Hepatocyte (in vitro differentiated cells): Measurements from ENCODE around the gene APAF1. TPM values are rescaled to one million over a fixed set of nuclear protein-coding genes. Genes with fewer than 3 reads are reported as not detected.

ENCODE experiments used
- DNase-seq: peaks from one replicate; pipeline ENCODE4 v3.0.0-alpha.2; 2016; ENCODE audit warnings: low spot score
- H2AFZ ChIP-seq: fragments of 200-600 bp; sonication (generic); 2 replicates; pipeline ENCODE4 v1.6.0; 2016; ENCODE audit warnings: antibody characterized with exemption, mild to moderate bottlenecking
- H3K27ac ChIP-seq: fragments of 200-600 bp; sonication (generic); 2 replicates; pipeline ENCODE4 v1.5.1; 2016; ENCODE audit warnings: mild to moderate bottlenecking
- H3K27me3 ChIP-seq: fragments of 200-600 bp; sonication (generic); 2 replicates; pipeline ENCODE4 v1.6.1; 2016
- H3K36me3 ChIP-seq: fragments of 200-600 bp; sonication (generic); replicated peaks from 2 replicates; pipeline ENCODE4 v1.5.1; 2016; ENCODE audit warnings: low read depth; ENCODE audit not compliant: insufficient read depth
- H3K4me1 ChIP-seq: fragments of 200-600 bp; sonication (generic); 2 replicates; pipeline ENCODE4 v1.5.1; 2016; ENCODE audit warnings: mild to moderate bottlenecking, moderate library complexity; ENCODE audit not compliant: insufficient read depth
- H3K4me2 ChIP-seq: fragments of 200-600 bp; sonication (generic); 2 replicates; pipeline ENCODE4 v1.6.0; 2016
- H3K4me3 ChIP-seq: fragments of 200-600 bp; sonication (generic); 2 replicates; pipeline ENCODE4 v1.5.1; 2016; ENCODE audit warnings: mild to moderate bottlenecking
- H3K79me2 ChIP-seq: fragments of 200-600 bp; sonication (generic); 2 replicates; pipeline ENCODE4 v1.6.0; 2017; ENCODE audit warnings: mild to moderate bottlenecking
- H3K9me2 ChIP-seq: fragments of 200-600 bp; sonication (generic); replicated peaks from 2 replicates; pipeline ENCODE4 v1.6.0; 2017; ENCODE audit warnings: mild to moderate bottlenecking; ENCODE audit not compliant: insufficient read depth
- H3K9me3 ChIP-seq: fragments of 200-600 bp; sonication (generic); 2 replicates; pipeline ENCODE4 v1.5.1; 2016; ENCODE audit warnings: low read depth, mild to moderate bottlenecking
- H4K20me1 ChIP-seq: fragments of 200-600 bp; sonication (generic); 2 replicates; pipeline ENCODE4 v1.6.0; 2016; ENCODE audit warnings: mild to moderate bottlenecking; ENCODE audit not compliant: insufficient read depth, poor library complexity, severe bottlenecking
- CTCF ChIP-seq: fragments of 200-600 bp; sonication (generic); IDR thresholded peaks from 2 replicates; pipeline ENCODE4 v1.5.1; 2016; ENCODE audit warnings: antibody characterized with exemption, mild to moderate bottlenecking; ENCODE audit not compliant: poor library complexity
- EZH2 ChIP-seq: fragments of 200-600 bp; sonication (generic); IDR thresholded peaks from 2 replicates; pipeline ENCODE4 v1.6.1; 2016; ENCODE audit warnings: antibody characterized with exemption, mild to moderate bottlenecking, borderline replicate concordance
- EZH2phosphoT487 ChIP-seq: fragments of 200-600 bp; sonication (generic); IDR thresholded peaks from one replicate; pipeline ENCODE4 v1.6.1; 2018; ENCODE audit warnings: antibody characterized with exemption, mild to moderate bottlenecking, low read depth, moderate library complexity; ENCODE audit not compliant: unreplicated experiment, severe bottlenecking
- WGBS: methylation state at CpG from one replicate; pipeline ENCODE4 v1.1.6; 2016; ENCODE audit warnings: low lambda C conversion rate; ENCODE audit errors: missing lambda C conversion rate; 5-methylcytosine and 5-hydroxymethylcytosine counted together
- polyA plus RNA-seq: library from polyadenylated mRNA; unstranded; fragments of >200 nt; fragmentation: Nextera tagmentation; extraction: Ambion mirVana; gene quantifications from 2 replicates; pipeline ENCODE4 v1.2.1, GENCODE V29; 2016
- total RNA-seq: library from RNA; depleted of rRNA; stranded (reverse); fragments of >200 nt; gene quantifications from 2 replicates; pipeline ENCODE4 v1.2.3, GENCODE V29; 2014

The APAF1 gene
- total and polyA plus RNA-seq, 2 experiments from 2014 or later, result 6.8 to 26.4 TPM

- TF ChIP-seq CTCF (no peak), EZH2 (no peak), EZH2phosphoT487 (no peak)
- H2AFZ ChIP-seq, result no peak overlapping the region
- H3K27ac ChIP-seq, result no peak overlapping the region
- H3K79me2 ChIP-seq, result no peaks in the 10 kb centered on the region
- H3K4me1 ChIP-seq, result peaks cover 15% of the 10 kb centered on the region
- H3K9me2 ChIP-seq, result no peaks in the 10 kb centered on the region
- no peaks in the 10 kb centered on the region for H3K36me3 ChIP-seq
- H3K4me3 ChIP-seq, result no peak overlapping the region
- WGBS, result 83% methylated on average over 4 of the region's 4 CpGs
- no peaks in the 10 kb centered on the region for H3K9me3 ChIP-seq
- H3K4me2 ChIP-seq, result no peak overlapping the region
- DNase-seq, result no peak
- no peaks in the 10 kb centered on the region for H4K20me1 ChIP-seq
- peaks cover 4% of the 10 kb centered on the region for H3K27me3 ChIP-seq
Measured at GRCh38 chr12:98741196-98741555, 96.1 kb downstream of the APAF1 start.

DNA sequence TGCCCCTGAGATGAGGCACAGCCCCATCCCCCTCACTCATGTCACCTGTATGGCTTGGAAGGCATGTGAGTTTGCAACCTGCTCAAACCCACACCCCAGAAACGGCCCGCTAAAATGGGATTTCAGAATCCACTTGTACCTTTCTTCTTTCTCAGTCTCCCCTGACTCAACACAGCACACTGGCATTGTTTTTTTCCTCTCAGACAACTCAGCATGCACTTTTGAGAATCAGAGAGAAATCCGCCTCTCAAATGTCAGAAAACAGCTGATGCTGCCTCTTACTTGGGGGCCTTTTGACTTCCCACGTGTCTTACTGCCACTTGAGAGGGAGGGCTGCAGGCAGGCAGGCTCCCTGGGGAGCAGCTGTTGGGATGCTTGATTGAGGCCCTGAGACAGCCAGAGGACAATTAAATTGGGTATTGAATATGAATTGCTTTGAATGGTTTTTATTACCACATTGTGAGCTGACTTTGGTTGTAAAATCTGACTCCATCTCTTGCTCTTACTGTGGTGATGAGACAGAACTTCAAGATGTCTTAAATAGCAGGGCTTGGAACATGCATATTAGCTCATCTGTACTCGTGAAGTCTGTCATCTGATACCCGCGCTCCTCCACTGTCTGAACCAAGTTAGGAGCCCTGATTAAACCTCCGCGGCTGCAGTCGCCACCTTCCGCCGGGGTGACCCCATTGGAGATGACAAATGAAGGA lies 96.6 kb downstream of the APAF1 start:
- DNase-seq, result no peak
- H3K9me3 ChIP-seq, result no peaks in the 10 kb centered on the region
- no peaks in the 10 kb centered on the region for H3K9me2 ChIP-seq
- WGBS, result 62% methylated on average over 12 of the region's 12 CpGs
- no peak overlapping the region for H3K4me3 ChIP-seq
- H3K27ac ChIP-seq, result no peak overlapping the region
- H3K27me3 ChIP-seq, result peaks cover 10% of the 10 kb centered on the region
- H2AFZ ChIP-seq, result no peak overlapping the region
- no peaks in the 10 kb centered on the region for H4K20me1 ChIP-seq
- H3K79me2 ChIP-seq, result no peaks in the 10 kb centered on the region
- TF ChIP-seq CTCF (no peak), EZH2phosphoT487 (no peak), EZH2 (no peak)
- no peak overlapping the region for H3K4me2 ChIP-seq
- H3K36me3 ChIP-seq, result no peaks in the 10 kb centered on the region
- peaks cover 10% of the 10 kb centered on the region for H3K4me1 ChIP-seq

GRCh38 chr12:98743362-98743953 lies 98.4 kb downstream of the APAF1 start:
- no peaks in the 10 kb centered on the region for H3K9me3 ChIP-seq
- no peak overlapping the region for H3K4me2 ChIP-seq
- WGBS, result 22% methylated on average over 4 of the region's 4 CpGs
- DNase-seq, result no peak
- H3K4me3 ChIP-seq, result no peak overlapping the region
- H3K27ac ChIP-seq, result no peak overlapping the region
- H3K9me2 ChIP-seq, result no peaks in the 10 kb centered on the region
- H4K20me1 ChIP-seq, result no peaks in the 10 kb centered on the region
- H3K79me2 ChIP-seq, result no peaks in the 10 kb centered on the region
- no peak overlapping the region for H2AFZ ChIP-seq
- TF ChIP-seq CTCF (peak; percentile 33), EZH2 (no peak)
- no peaks in the 10 kb centered on the region for H3K4me1 ChIP-seq
- H3K27me3 ChIP-seq, result peaks cover 12% of the 10 kb centered on the region
- H3K36me3 ChIP-seq, result no peaks in the 10 kb centered on the region
